HG03457 (cell line): Measurements from ENCODE around the gene SETX.

Experiments used
- ATAC-seq: cut with Tn5 transposase; IDR thresholded peaks from one replicate; pipeline ENCODE4 v1.9.1; 2021; ENCODE audit warnings: moderate number of reproducible peaks; ENCODE audit not compliant: unreplicated experiment

Gene SETX

DNA sequence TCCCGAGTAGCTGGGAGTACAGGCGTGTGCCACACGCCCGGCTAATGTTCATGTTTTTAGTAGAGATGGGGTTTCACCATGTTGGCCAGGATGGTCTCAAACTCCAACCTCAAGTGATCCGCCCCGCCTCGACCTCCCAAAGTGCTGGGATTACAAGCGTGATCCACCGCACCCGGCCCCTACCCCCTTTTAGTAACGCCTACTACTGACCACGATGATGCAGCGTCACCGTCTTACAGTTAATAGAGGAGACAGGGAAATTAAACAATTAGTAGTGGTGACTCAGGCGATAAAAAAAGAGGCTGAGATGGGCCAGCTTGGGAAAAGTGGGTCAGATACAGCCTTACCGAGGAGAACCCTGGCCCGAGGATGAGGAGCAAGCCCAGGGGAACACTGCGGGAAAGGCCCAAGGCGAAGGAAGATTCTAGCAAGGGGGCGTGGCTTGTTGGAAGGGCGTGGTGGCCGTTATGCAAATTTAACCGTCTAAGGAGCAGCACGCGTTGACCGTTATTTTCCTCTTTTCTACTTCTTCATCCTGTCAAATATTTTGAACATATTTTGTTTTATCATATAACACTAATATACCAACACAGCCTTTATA lies 1.6 kb upstream of the SETX start:
- ATAC-seq: no peak

DNA sequence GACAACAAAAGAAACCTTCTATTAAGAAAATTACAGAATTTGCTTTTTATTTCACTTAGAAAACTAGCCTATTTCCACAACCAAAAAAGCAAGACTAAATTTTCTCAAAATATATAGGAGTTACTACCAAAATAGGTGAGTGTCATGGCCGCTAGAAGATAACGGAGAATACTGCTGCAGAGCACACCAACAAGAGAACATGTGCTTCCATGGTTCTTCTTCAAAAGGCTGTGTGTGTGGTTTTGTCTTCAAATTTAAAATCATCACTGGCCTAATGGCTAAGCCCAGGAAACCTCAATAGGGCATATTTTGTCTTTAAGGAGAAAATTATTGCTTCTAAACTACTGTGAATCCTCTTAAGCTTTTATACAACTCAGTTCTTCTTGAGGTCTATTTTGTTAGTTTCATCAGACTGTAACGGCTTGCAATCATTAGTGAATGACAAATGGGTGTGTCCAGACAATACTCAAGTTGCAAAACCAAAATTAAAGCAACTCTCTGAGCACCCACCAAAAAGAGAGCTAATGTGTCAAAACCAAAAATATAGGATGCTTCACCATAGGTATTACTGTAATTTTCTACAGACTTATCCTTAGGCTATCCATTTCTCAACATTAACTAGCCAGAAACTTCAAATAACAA lies 3.3 kb downstream of the SETX start:
- no peak for ATAC-seq

GRCh38 chr9:132350861-132351315 lies 3.9 kb downstream of the SETX start:
- no peak for ATAC-seq

- no peak for ATAC-seq
Observed at GRCh38 chr9:132348676-132349075, 6.1 kb downstream of the SETX start.

DNA sequence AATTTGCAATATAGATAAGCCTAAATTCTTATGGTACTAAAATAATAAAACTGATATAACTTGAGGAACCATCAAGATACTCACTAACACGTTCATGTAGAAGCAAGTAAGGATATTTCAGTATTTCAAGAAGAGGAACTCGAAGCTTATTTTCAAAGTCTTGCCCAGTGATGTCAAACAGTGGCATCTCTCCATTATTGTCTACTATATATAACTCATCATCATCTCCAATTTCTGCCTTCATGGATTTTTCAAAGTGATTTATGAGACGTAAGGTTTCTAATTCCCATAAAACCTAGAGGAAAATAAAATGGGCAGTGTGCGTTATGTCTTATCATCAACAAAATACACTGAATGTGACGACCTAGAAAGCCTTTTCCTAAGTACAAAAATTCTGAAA lies 8.6 kb downstream of the SETX start:
- ATAC-seq: no peak

- no peak for ATAC-seq
Observed at GRCh38 chr9:132341177-132341840, 13.5 kb downstream of the SETX start.

- no peak for ATAC-seq
Observed at GRCh38 chr9:132334364-132334763, 20.4 kb downstream of the SETX start.

DNA sequence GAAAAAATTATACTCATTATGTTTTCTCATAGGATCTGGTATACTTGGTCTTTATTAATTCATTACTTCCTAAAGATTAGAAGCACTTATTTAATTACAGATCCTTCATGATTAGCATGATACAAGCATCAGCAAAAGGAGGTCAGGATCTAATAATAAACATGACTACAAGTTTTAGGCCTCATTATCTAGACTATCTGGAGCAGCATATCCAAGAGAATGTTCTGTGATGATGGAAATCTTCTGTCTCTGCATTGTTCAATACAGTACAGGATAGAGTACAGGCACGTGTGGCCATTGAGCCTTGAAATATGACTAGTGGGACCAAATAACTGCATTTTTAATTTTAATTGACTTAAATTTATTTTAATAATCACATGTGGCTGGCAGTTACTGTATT lies 21.2 kb downstream of the SETX start:
- ATAC-seq: no peak

DNA sequence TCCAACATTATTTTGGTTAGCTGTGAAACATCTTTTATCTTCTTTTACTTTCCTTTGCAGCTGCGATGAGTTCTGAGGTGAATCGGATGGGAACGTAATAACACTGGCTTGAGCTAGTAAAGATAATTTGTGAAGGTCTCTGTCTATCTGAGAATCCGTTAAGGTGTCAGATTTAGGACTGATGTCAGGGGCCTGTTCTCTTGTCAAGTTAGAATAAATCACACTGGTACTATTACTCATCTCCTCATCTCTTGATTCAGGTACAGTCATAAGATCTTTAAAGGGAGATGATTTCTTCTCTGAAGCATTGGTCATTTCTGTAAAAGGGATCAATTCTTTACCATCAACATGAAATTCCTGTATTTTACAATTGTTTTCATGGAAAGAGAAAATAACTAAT lies 26.2 kb downstream of the SETX start:
- no peak for ATAC-seq

GRCh38 chr9:132327537-132327936 lies 27.2 kb downstream of the SETX start:
- ATAC-seq: no peak

DNA sequence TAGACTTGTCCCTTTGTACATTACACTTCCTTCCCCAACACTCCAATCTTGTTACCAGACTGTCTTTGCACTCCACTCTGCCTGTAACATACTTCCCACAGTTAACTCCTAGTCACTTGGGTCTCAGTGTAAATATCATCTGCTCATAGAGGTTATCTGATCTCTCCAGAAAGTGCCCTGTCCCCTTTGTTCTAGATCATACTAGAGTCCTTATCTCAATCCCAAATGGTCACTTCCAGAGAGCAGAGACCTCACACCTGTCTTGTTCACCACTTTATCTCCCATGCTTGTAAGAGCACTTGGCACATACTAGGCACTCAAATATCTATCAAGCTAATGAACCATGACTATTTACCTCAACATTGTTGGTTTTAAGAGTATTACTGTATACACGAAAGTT lies 30.4 kb downstream of the SETX start:
- no peak for ATAC-seq

GRCh38 chr9:132319421-132320110 lies 35.2 kb downstream of the SETX start:
- ATAC-seq: no peak

- no peak for ATAC-seq
Observed at GRCh38 chr9:132312873-132313272, 41.9 kb downstream of the SETX start.

DNA sequence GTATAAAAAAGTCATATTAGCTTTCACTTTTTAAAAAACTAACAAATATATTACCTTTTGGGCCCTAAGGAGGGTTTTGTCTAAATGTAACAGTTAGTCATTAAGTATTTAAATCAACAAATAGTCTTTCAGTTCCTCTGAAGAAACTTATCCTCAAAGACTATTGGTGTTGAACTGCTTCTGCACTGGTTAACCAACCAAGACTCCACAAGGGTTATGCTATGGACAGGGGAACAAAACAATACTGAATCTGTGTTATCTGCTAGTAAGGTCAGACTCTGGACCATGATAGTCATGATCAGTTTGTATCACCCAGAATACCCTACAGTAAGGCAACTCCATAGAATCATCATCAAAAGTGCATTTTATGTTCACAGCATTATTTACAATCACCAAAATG lies 42.4 kb downstream of the SETX start:
- no peak for ATAC-seq

- ATAC-seq: no peak
Observed at GRCh38 chr9:132311978-132312377, 42.8 kb downstream of the SETX start.

DNA sequence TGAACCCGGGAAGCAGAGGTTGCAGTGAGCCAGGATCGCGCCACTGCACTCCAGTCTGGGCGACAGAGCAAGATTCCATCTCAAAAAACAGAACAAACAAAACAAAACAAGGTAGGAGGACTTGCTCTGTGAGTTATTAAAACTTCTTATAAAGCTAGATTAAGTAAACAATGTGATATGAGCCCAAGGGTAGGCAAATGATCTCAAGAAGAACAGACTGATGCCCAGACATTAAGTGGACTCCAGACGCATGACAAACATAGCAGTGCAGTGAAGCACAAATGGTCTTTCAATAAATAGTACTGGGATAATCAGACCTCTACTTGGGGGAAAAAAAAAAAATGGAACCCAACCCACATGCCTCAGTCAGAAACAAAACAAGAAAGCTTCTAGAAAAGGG lies 45.7 kb downstream of the SETX start:
- ATAC-seq: no peak

DNA sequence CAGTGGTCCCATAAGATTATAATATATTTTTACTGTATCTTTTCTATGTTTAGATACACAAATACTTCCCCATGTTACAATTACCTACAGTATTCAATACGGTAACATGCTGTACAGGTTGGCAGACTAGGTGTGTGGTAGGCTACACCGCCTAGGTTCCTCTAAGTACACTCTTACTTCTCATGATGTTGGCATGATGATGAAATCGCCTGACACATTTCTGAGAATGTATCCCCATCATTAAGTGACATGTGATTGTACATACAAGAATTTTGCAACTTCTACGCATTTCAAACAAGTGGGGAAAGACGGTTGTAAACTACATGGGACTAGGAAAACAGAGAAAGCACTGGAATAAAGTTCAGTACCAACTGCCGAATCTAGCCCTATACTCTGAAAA lies 53.3 kb downstream of the SETX start:
- ATAC-seq: no peak

- no peak for ATAC-seq
Observed at GRCh38 chr9:132299221-132299620, 55.6 kb downstream of the SETX start.

DNA sequence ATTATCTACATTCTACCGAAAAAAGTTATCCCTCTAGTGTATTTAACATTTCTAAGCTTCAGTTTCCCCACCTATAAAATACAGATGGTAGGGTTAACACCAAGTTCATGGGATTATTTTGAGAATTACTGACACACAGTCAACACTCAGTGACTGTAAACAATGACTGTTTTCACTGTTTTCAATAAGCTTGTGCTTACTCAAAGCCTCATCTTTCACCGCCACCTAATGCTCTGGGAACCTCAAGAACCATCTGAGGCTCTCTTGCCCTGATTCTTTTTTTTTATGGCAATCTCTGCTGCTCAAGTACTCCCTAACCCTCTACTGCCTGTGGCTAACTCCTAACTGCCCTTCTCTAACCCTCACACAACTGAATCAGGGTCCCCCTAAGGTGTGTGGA lies 59.6 kb downstream of the SETX start:
- no peak for ATAC-seq

DNA sequence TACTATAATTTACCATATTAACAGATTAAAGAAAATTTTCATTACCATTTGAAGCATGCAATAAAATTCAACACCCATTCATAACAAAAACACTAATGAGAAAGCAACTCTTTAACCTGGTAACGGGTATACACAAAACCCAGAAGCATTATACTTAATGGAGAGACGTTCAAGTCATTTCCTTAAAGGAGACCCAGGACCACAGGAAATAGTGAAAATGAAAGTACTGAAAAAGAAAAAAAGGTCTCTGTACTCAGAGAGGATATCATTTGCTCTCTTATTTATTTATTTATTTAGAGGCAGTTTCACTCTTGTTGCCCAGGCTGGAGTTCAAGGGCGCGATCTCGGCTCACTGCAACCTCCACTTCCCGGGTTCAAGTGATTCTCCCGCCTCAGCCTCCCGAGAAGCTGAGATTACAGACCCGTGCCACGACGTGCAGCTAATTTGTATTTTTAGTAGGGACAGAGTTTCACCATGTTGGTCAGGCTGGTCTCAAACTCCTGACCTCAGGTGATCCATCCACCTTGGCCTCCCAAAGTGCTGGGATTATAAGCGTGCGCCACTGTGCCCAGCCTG lies 61.6 kb downstream of the SETX start:
- no peak for ATAC-seq

GRCh38 chr9:132288966-132289365 lies 65.8 kb downstream of the SETX start:
- ATAC-seq: no peak

- ATAC-seq: no peak
Observed at GRCh38 chr9:132288361-132288760, 66.4 kb downstream of the SETX start.
